Measurements from ENCODE around the gene NPFFR1.

GRCh38 chr10:70281609-70282008 is 2.2 kb downstream of the NPFFR1 start:
- TF ChIP-seq, protein P1, sequence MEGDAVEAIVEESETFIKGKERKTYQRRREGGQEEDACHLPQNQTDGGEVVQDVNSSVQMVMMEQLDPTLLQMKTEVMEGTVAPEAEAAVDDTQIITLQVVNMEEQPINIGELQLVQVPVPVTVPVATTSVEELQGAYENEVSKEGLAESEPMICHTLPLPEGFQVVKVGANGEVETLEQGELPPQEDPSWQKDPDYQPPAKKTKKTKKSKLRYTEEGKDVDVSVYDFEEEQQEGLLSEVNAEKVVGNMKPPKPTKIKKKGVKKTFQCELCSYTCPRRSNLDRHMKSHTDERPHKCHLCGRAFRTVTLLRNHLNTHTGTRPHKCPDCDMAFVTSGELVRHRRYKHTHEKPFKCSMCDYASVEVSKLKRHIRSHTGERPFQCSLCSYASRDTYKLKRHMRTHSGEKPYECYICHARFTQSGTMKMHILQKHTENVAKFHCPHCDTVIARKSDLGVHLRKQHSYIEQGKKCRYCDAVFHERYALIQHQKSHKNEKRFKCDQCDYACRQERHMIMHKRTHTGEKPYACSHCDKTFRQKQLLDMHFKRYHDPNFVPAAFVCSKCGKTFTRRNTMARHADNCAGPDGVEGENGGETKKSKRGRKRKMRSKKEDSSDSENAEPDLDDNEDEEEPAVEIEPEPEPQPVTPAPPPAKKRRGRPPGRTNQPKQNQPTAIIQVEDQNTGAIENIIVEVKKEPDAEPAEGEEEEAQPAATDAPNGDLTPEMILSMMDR (IDR thresholded peaks at IDR 0.05) = no peak
- TF ChIP-seq POLR2A (IDR thresholded peaks at IDR 0.05) = no peak

Data from esophagus squamous epithelium (tissue), 4 donors.